ENCODE data around the gene COPS2.

DNA sequence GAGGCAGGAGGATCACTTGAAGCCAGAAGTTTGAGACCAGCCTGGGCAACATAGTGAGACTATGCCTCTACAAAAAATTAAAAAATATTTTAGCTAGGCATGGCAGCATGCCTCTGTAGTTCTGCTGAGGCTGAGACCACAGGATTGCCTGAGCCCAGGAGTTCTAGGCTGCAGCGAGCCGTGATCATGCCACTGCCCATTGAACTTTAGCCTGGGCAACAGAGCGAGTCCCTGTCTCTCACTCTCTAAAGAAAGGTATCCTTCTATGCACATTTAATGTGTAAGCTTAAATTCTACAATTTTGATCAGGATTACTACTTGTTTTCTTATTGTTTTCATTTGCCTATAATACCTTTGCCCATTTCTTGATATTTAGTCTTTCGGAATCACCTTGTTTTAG, 41.5 kb upstream of the COPS2 start:
- TF ChIP-seq, protein P1, sequence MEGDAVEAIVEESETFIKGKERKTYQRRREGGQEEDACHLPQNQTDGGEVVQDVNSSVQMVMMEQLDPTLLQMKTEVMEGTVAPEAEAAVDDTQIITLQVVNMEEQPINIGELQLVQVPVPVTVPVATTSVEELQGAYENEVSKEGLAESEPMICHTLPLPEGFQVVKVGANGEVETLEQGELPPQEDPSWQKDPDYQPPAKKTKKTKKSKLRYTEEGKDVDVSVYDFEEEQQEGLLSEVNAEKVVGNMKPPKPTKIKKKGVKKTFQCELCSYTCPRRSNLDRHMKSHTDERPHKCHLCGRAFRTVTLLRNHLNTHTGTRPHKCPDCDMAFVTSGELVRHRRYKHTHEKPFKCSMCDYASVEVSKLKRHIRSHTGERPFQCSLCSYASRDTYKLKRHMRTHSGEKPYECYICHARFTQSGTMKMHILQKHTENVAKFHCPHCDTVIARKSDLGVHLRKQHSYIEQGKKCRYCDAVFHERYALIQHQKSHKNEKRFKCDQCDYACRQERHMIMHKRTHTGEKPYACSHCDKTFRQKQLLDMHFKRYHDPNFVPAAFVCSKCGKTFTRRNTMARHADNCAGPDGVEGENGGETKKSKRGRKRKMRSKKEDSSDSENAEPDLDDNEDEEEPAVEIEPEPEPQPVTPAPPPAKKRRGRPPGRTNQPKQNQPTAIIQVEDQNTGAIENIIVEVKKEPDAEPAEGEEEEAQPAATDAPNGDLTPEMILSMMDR (IDR thresholded peaks at IDR 0.05; ENCODE audit: low read depth, low read length) = no peak
- no peak for TF ChIP-seq POLR2A (IDR thresholded peaks at IDR 0.05; ENCODE audit: extremely low read depth, insufficient read length)
